PFSK-1 (cell line): ENCODE measurements around the gene GSTO2.

Experiments used
- POLR2AphosphoS5 ChIP-seq: IDR thresholded peaks from 2 replicates; pipeline ENCODE4 v1.6.1; 2012; ENCODE audit warnings: low read depth, mild to moderate bottlenecking, control low read depth, low read length, moderate library complexity
- SIN3A ChIP-seq: IDR thresholded peaks from 2 replicates; pipeline ENCODE4 v1.6.1; 2012; ENCODE audit warnings: mild to moderate bottlenecking, low read length, moderate library complexity, borderline replicate concordance; ENCODE audit not compliant: insufficient read depth
- TAF1 ChIP-seq: IDR thresholded peaks from 2 replicates; pipeline ENCODE4 v1.6.1; 2012; ENCODE audit warnings: low read length, control low read depth, borderline replicate concordance; ENCODE audit not compliant: insufficient read depth

DNA sequence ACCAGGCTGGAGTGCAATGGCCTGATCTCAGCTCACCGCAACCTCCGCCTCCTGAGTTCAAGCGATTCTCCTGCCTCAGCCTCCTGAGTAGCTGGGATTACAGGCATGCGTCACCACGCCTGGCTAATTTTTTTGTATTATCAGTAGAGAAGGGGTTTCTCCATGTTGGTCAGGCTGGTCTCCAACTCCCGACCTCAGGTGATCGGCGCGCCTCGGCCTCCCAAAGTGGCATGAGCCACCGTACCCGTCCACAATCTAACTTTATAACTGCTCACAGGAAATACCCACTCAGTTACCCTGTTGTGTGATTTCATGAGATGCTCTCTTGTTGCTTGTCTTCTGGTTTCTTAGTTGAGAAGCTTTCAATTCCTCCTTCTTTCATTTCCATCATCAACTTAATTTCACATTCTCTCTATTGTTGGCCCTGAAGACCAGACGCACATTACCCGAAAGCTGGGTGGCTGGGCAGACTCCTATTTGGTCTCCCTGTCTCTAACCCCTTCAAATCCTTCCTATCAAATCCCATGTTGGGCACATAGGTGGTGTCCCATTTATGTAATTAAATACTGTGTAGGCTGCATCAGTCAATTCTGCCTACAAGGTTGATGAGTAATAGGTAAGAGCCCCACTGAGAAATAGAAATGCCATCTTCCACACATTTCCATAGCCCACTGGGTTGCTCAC is 1.1 kb upstream of the GSTO2 start:
- TF ChIP-seq POLR2AphosphoS5 (no peak), SIN3A (no peak), TAF1 (no peak)
